NCI-H2227 (cell line): ENCODE results near the gene RMP24.

Source experiments
- DNase-seq: peaks from one replicate; lab custom pipeline; 2025; ENCODE audit not compliant: unreplicated experiment; lab: John Stamatoyannopoulos, UW

RMP24 gene

DNA sequence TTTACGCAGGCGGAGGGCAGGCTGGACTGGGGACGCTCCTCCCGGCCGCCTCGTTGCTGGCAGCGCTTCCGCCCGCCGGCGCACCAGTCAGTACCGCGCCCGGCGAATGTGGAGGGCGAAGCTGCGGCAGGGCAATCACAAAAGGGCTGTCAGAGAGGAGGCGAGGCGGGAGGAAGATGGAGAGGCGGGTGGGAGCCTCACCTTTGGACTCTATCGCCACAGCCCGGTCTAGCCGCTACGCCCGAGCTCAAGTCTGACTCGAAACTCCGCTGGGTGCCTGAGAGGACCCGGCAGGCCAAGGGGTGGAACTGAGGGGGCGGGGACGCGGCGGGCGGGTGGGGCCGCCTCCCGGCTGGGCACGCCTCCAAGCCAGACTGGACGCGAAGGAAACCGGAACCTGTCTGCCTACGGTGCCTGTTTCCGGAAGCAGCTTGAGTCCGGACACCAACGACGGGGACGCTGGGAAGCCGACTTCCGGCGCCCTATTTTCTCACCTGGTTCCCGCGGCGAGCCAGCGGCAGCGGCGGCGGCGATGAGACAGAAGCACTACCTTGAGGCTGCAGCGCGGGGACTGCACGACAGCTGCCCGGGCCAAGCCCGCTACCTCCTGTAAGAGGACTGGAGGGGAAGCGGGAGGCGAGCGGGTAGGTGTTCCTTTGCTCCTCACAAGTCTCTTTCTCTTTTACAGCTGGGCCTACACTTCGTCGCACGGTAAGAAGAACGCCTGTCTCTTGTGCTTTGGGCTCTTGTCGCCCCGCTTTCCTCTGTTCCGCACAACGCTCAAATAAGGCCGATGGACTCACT is at the start of gene RMP24:
Gene RMP24, plus strand, starts transcription at position 483 of the 804 bp plus-strand sequence.
- DNase-seq = peak; percentile 98

DNA sequence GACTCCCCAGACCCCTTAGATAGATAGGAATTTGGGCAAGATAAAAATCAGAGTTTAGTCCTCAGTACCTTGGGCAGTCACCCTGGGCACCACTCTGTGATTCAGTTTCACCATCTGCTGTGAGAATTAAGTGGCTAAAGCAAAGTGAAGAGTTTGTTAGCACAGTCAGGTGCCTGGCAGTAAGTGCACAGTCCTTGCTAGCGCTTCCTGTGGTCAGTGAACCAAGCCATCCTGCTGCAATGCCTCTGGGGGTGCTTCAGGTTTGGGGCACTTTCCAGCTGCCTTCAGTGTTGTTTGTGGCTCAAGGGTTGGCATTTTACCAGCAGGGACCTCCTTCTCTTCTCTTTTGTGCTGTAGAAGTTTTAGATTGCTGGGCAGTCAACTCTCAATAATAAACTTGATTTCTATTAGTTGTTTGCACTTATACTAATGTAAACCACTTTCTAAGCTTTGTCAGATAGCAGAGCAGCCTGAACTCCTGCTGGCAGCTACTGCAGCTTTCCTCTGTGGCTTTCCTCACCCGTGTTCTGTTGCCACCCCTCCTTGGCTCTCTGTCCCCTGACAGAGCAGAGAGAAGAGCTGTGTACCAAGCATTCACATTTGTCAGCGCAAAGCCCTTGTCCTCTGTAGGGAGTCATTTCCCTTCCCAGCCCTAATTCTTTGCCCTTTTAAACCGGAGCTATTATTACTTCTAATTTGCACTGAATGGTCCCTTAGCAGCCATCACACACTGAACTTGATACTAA is 48.4 kb upstream of the RMP24 start:
- peak; percentile 22 for DNase-seq

DNA sequence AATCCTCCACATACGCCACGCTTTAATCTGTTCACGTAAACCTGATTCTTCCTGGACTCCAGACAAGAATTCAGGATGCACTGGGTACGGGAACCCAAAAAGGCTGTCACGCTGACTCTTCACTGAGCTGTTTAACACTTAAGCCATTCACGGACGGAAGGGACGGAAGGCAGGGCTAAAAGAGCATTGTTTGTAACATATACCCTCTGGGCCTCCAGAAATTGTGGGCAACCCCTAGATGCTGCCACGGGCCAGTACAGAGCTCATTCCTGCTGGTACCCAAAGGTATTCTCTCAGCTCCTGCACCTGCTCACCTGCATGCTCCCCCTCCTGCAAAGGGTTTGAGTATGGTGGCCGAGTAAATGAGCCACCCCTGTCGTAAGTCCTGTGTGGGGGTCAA is 45.6 kb upstream of the RMP24 start:
- DNase-seq = no peak

DNA sequence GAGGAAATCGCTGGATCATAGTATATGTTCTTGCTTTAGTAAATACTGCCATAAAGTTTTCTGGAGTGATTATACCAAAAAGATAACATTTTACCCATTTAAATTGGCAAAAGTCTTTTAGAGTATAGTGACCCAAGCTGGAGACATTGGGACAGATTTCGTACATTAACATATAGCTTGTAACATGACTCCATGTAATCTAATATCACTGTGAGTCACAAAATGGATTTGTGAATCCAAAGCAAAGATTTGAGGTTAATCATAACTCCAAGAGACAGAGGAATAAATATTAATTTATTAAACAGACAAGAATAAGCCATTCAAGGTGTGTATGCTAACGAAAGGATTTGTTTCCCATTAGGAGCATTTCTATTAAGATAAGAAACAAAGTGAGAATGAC is 45.0 kb upstream of the RMP24 start:
- DNase-seq = no peak

DNA sequence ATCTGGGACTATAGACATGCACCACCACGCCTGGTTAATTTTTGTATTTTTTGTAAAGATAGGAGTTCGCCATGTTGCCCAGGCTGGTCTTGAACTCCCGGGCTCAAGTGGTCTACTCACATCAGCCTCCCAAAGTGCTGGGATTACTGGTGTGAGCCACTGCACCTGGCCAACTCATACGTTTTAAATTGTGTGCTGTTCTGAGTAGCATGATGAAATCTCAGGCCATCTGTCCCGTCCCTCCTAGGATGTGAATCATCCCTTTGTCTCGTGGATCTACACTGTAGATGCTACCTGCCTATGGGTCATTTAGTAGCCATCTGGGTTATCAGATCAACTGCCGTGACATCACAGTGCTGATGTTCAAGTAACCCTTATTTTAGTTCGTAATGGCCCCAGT is 38.5 kb upstream of the RMP24 start:
- DNase-seq = no peak

DNA sequence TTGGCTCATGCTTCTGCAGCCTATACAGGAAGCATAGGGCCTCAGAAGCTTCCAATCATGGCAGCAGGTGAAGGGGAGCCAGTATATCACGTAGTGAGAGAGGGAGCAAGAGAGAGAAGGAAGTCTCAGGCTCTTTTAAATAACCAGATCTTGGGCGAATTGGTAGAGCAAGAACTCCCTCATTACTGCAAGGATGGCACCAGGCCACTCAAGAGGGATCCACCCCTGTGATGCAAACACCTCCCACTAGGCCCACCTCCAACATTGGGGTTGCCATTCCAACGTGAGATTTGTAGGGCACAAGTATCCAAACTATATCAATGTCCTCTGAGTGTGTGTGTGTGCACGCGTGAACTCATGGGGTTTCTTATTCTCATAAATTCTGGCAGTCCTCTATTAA is 37.6 kb upstream of the RMP24 start:
- DNase-seq = no peak

DNA sequence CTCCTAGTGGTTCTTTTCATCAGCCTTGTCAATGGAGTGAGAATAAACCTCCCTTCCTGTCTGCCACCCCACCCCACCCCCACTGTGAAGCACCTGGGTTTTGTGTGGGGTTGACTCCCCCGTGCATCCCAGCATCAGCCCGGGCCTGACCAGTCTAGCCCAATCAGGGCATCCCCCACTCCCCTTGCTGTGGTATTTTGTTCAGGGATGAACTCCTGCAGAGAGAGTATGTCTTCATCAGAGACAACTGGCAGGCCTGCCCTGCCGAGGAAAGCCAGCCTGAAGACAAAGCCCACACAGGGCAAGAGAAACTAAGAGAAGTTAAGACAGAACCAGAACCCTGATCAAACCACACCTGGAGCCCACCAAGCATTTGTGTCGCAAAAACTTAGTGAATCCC is 36.7 kb upstream of the RMP24 start:
- no peak for DNase-seq

DNA sequence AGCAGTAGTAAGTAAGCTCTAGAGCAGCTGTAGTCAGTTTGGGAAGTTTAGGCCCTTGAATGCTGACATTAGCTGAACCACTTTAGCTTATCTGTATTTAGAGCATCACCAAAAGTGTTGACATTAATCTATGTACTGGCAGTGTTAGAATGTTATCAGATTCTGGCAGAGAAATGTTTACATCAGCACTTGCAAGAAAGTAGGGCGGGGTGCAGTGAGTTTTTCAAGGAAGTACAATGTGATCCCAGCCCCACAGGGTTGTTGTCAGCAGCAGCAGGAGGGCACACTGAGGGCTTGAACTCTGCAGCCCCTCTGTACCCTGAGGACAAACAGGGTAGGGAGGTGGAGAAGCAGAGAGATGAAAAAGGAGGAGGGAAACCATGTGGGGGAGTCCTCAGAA is 35.5 kb upstream of the RMP24 start:
- no peak for DNase-seq

DNA sequence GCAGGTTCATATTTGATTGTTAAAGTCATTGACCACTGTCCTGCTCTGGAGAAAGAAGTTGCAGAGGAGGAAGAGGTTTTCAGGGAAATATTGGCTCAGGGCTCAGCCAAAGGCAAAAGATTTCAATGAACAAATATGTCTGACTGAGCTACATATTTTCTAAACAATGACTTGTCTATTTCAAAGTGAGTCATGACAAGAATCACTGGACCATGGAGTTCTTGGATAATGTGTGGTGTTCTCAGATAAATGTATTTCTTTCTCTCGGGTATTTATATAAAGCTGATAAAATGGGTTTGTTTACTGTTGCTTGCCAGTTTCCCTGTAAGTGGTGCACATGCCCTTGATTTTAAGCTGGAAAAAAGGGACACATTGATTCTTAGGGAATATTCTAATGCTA is 34.3 kb upstream of the RMP24 start:
- DNase-seq = no peak

DNA sequence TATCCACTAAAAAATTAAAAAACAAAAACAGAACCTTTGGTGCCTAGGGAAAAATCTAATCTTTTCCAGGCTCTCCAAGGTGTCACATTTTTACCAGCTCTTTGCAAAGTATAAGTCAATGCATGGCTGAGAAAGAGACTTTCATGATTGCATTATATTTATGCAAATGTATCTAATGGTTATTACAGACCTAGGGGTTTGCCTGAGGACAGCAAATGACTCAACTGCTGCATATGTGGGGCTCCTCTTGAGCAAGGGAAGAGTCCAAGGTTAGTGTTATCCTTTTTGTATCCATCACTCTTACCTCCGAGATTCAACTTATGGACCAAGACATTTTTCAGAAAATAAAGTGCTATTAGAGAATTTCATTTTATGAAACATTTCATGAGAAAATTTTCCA is 33.9 kb upstream of the RMP24 start:
- DNase-seq = no peak

DNA sequence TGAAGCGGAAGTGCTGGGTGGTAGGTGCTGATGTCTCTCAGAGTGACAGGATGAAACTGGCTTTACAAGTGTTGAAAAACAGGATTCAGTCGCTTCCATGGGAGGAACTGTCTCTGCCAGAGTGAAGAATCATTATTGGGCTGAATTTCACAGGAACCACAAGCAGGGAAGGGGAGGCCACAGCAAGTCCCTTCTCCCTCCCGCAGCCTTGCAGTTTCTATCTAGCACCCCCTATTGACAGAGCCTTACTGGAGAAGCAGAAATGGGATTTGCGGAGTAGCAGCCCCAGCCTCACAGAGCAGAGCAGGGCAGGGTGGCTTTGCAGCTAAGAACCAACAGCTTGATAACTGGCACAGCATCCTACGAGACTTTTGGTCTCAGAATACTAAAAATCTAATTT is 33.3 kb upstream of the RMP24 start:
- no peak for DNase-seq

DNA sequence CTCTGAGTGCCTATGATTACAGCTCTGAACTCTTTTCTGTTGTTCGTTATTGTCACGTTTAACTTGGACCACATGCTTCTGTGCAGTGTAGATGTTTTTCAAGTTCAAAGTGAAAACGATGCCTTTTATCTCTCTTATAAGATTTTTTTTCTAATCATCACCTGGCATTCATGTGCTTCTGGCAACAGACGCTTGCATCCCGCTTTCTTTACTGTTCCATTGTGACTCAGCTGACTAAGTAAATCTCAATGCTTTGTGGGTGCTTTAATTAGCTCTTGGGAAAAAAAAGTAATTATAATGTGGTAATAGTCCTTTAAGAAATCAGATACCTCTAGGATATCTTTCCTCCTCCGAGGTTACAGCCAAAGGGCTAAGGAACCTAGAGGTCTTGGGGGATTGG is 31.2 kb upstream of the RMP24 start:
- peak; percentile 51 for DNase-seq

DNA sequence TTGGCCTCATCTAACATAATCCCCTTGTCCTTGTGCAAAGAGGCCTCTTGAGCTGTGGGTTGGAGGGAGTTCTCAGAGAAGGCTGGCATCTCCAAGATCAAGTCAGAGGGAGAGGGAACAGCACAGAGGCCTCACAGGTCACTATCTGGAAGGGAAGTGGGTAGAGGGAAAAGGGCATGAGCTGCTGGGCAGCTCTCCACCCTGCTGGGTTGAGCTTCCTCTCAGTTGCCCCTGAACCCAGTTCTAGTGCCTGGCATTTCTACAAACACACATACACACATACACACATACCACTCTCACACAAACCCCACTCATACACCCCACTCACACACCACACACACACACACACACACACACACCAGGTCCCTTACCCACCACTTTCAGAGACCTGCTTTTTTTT is 30.3 kb upstream of the RMP24 start:
- peak; percentile 67 for DNase-seq

DNA sequence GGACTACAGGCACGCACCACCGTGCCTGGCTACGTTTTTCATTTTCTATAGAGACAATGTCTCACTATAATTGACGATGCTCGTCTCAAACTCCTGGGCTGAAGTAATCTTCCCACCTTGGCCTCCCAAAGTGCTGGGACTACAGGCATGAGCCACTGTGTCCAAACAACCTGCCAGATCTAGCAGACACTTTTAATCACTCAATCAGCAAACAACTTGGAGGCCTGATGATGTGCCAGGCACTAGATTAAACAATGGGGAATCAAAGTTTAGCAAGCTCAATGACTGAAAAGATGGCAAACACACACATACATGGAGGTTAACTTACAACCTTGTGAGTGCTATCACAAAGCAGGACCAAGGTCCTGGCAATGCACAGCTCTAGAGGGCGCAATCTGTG is 29.8 kb upstream of the RMP24 start:
- no peak for DNase-seq

DNA sequence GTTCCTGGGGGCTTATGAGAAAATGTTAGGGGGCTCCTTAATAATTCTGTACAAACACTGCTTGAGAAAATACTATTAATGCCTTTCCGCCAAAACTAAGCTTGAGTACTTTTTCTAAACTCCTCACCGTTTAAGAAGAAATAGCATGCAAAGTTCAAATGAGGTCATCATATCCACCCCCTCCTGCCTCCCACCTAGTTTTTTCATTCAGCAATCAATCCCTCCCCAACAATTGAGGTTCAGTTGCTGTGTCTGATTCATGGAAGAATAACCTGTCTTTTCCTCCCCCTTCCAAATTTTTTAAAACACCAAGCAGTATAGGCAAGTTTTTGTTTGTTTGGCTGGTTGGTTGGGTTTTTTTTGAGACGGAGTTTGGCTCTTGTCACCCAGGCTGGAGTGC is 24.4 kb upstream of the RMP24 start:
- no peak for DNase-seq

DNA sequence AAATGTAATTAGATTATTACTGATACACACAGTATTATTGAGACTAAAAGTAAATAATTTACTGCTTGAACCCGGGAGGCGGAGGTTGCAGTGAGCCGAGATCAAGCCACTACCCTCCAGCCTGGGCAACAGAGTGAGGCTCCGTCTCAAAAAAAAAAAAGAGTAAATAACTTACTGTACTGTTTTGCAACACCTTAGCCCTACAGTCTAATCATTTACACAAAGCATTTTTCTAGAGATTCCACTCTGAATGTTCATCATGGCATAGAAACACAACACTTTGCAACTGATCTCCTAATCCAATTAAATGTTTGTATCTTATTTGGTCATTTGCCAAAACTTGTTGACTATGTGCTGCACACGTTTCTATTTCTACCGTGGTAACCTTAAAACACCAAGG is 23.4 kb upstream of the RMP24 start:
- DNase-seq = no peak

DNA sequence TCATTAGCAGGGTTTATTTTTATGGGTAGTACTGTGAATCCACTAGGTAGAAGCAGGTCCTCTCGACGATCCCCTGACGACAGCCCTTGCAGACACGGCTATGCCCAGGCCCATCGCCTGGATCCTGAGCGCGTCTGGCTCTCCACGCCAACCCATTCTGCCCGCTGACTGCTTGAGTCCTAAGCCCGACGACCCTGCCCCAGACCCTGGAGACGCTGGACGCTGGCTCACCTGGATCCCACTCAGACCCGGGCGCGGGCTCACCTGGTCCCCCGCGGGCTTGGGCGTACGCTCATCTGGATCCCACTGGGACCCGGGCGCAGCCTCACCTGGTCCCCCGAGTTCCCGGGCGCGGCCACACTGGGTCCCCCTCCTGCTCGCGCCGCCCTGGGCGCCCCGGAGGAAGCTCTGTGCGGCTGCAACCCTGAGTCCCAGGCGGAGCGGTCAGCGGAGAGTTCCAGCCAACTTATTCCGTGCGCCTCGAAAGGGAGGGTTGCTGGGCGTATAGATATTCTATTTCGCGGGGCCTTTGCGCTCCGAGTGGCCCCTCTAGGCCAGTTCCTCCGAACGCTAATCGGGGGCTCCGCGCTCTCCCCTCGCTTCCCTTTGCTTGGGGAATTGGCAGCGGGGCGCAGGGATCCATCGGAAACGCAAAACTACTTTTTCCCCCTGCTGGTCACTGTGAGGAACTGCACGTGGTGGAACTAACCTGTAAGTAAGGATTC is 22.4 kb upstream of the RMP24 start:
- peak; percentile 86 for DNase-seq

DNA sequence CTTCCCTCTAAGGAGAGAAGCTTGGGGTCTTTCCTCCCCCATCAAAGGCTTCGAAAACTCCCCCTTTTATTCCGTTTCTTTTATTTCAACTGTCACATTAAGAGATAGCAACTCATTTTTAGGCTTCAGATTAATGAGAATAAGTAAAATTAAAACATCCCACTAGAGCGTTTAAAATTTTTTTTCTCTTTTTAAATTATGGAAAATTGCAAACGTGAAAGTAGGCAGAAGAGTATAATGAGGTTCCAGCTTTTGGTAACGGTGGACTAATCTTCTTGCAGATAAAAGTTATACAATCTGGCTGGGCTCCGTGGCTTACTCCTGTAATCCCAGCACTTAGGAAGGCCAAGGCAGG is 21.9 kb upstream of the RMP24 start:
- no peak for DNase-seq

DNA sequence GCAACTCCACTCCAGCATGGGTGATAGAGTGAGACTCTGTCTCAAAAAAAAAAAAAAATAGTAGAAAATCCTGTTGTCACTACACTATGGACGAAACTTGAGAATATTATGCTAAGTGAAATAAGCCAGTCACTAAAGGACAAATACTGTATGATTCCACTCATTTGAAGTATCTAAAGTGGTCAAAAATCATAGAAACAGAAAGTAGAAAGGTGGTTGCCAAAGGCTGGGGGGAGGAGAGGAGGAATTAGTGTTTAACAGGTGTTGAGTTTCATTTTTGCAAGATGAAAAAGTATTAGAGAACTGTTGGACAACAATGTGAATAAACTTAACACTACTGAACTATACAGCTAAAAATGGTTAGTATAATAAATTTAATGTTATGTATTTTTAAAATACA is 18.8 kb upstream of the RMP24 start:
- no peak for DNase-seq

DNA sequence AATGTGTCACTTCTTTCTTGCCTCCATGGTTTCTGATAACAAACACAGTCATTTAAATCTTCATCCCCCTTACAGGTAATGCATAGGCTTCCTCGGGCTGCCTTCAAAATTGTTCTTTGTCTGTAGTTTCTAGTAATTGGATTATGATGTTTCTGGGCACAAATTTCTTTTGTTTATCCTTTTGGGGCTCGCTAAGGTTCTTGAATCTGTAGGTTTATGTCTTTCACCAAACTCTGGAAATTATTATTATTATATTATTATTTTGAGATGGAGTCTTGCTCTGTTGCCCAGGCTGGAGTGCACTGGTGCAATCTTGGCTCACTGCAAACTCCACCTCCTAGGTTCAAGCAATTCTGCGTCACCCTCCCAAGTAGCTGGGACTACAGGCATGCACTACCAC is 16.3 kb upstream of the RMP24 start:
- DNase-seq = no peak

DNA sequence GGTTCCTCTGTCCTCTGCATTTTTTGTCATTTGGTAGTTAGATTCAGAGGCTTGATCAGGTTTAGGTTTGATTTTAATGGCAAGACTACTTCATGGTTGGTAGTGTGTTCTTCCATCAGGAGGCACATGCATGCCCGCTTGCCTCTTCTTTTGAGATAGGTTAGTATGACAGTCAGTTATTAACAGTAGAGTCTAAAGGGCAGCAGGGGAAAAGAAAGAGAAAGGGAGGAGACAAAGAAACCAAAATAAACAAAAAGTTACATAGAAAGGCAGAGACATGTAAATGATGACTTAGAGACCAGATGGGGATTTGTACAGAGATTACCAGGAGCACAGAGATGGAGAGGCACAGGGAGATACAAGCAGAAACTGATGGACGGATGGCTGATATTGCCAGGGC is 10.2 kb upstream of the RMP24 start:
- DNase-seq = no peak

DNA sequence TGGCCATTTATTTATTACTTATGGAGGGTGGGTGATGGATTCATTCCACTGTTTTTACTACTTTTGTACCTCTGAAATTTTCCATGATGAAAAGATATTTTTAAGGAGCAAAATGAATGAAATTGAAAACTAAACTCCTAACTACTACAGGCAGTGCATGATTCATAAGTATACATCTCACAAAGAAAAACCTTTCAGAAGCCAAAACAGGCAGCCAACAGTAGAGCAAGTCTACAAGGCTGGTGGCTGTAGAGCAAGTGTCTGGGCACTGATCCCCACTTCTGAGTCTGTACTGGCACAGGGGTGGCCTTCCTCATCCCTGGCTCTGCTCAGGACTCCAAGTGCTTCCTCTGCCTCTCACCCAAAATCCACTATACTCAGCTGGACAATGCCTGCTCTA is 8.2 kb upstream of the RMP24 start:
- no peak for DNase-seq
